GM10847 (cell line): Measurements from ENCODE around the gene DNAL4.

Source experiments
- POLR2A ChIP-seq: IDR thresholded peaks from 2 replicates; pipeline ENCODE4 v1.6.1; 2011; ENCODE audit not compliant: insufficient read length; ENCODE audit errors: extremely low read depth

The DNAL4 gene

GRCh38 chr22:38777087-38777671, 16.8 kb downstream of the DNAL4 start:
- TF ChIP-seq POLR2A = no peak

- TF ChIP-seq POLR2A = no peak
Measured at GRCh38 chr22:38776086-38776485, 17.9 kb downstream of the DNAL4 start.

- no peak for TF ChIP-seq POLR2A
Measured at GRCh38 chr22:38775656-38776055, 18.3 kb downstream of the DNAL4 start.

- no peak for TF ChIP-seq POLR2A
Measured at GRCh38 chr22:38774496-38775166, 19.3 kb downstream of the DNAL4 start.

- TF ChIP-seq POLR2A = no peak
Measured at GRCh38 chr22:38773363-38773946, 20.5 kb downstream of the DNAL4 start.

- TF ChIP-seq POLR2A = no peak
Measured at GRCh38 chr22:38772623-38772873, 21.4 kb downstream of the DNAL4 start.

- TF ChIP-seq POLR2A = no peak
Measured at GRCh38 chr22:38770257-38770949, 23.5 kb downstream of the DNAL4 start.

- TF ChIP-seq POLR2A = no peak
Measured at GRCh38 chr22:38768036-38768435, 25.9 kb downstream of the DNAL4 start.

GRCh38 chr22:38767313-38767712, 26.6 kb downstream of the DNAL4 start:
- no peak for TF ChIP-seq POLR2A

GRCh38 chr22:38766076-38766777, 27.7 kb downstream of the DNAL4 start:
- no peak for TF ChIP-seq POLR2A

- no peak for TF ChIP-seq POLR2A
Measured at GRCh38 chr22:38762551-38762983, 31.4 kb downstream of the DNAL4 start.

- TF ChIP-seq POLR2A = no peak
Measured at GRCh38 chr22:38761202-38762162, 32.5 kb downstream of the DNAL4 start.

- TF ChIP-seq POLR2A = no peak
Measured at GRCh38 chr22:38760477-38761201, 33.3 kb downstream of the DNAL4 start.

GRCh38 chr22:38759005-38759404, 34.9 kb downstream of the DNAL4 start:
- no peak for TF ChIP-seq POLR2A
